RWPE2 (cell line): ENCODE measurements around the gene MYO10.
A peak's percentile ranks its signal among the peaks of the same experiment; 100 is the strongest.
"Not testable (repeated sequence)": the region's sequence is repeated elsewhere in the genome, so short reads cannot be mapped to it uniquely, and the experiment has no call there.

Experiments
- ATAC-seq: fragments of 200-7000 bp; cut with Tn5 transposase; 3 replicates; pipeline ENCODE4 v1.9.1; 2021; ENCODE audit warnings: low read depth
- DNase-seq: peaks from one replicate; pipeline ENCODE4 v3.0.0-alpha.2; 2020; ENCODE audit warnings: low spot score
- H3K27ac ChIP-seq: fragments of 450-650 bp; 2 replicates; pipeline ENCODE4 v1.5.1; 2017; ENCODE audit warnings: mild to moderate bottlenecking; ENCODE audit not compliant: poor library complexity, severe bottlenecking
- H3K27me3 ChIP-seq: fragments of 250-450 bp; sonication (Bioruptor Pico); 2 replicates; pipeline ENCODE4 v1.5.1; 2021; ENCODE audit warnings: mild to moderate bottlenecking, moderate library complexity; ENCODE audit not compliant: insufficient read depth, poor library complexity, severe bottlenecking
- H3K36me3 ChIP-seq: fragments of 250-450 bp; sonication (Bioruptor Pico); 2 replicates; pipeline ENCODE4 v1.5.1; 2020; ENCODE audit warnings: low read depth, mild to moderate bottlenecking, moderate library complexity
- H3K4me1 ChIP-seq: fragments of 250-450 bp; sonication (Bioruptor Pico); 2 replicates; pipeline ENCODE4 v1.5.1; 2021; ENCODE audit warnings: mild to moderate bottlenecking, moderate library complexity; ENCODE audit not compliant: insufficient read depth, poor library complexity, severe bottlenecking
- H3K4me3 ChIP-seq: fragments of 250-450 bp; sonication (Bioruptor Pico); 2 replicates; pipeline ENCODE4 v1.5.1; 2021; ENCODE audit warnings: mild to moderate bottlenecking, moderate library complexity; ENCODE audit not compliant: severe bottlenecking
- H3K9me3 ChIP-seq: fragments of 250-450 bp; sonication (Bioruptor Pico); 2 replicates; pipeline ENCODE4 v1.5.1; 2021; ENCODE audit warnings: mild to moderate bottlenecking, moderate library complexity; ENCODE audit not compliant: severe bottlenecking
- TF ChIP-seq, protein P1 (sequence below): fragments of 450-650 bp; IDR thresholded peaks from one replicate; pipeline ENCODE4 v1.5.1; 2017; ENCODE audit warnings: mild to moderate bottlenecking, moderate library complexity; ENCODE audit not compliant: poor library complexity, severe bottlenecking

The MYO10 gene

DNA sequence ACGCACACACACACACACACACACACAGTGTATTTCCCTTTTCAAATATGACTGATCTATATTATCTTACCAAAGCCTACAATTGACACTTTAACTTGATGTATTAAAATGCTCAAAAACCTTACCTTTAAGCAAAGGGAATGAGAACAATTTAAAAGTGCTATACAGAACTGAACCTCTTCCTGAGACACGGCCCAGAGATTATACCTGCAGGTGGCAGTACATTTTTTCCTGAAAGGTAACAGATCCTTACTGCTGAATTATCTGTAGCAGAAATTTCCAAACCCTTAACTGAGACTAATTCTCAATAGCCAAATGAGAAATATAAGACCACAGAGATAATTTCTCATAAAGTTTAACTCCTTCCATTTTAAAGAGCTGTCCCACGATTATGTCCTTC, 91.1 kb downstream of the MYO10 start:
- H3K36me3 ChIP-seq: peaks cover 15% of the 10 kb centered on the region
- no peaks in the 10 kb centered on the region for H3K9me3 ChIP-seq
- H3K27ac ChIP-seq: no peak overlapping the region
- H3K27me3 ChIP-seq: no peaks in the 10 kb centered on the region
- H3K4me1 ChIP-seq: no peaks in the 10 kb centered on the region
- no peak overlapping the region for H3K4me3 ChIP-seq
- ATAC-seq (no peak), DNase-seq (no peak)
- TF ChIP-seq, protein P1, sequence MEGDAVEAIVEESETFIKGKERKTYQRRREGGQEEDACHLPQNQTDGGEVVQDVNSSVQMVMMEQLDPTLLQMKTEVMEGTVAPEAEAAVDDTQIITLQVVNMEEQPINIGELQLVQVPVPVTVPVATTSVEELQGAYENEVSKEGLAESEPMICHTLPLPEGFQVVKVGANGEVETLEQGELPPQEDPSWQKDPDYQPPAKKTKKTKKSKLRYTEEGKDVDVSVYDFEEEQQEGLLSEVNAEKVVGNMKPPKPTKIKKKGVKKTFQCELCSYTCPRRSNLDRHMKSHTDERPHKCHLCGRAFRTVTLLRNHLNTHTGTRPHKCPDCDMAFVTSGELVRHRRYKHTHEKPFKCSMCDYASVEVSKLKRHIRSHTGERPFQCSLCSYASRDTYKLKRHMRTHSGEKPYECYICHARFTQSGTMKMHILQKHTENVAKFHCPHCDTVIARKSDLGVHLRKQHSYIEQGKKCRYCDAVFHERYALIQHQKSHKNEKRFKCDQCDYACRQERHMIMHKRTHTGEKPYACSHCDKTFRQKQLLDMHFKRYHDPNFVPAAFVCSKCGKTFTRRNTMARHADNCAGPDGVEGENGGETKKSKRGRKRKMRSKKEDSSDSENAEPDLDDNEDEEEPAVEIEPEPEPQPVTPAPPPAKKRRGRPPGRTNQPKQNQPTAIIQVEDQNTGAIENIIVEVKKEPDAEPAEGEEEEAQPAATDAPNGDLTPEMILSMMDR: peak; percentile 58

DNA sequence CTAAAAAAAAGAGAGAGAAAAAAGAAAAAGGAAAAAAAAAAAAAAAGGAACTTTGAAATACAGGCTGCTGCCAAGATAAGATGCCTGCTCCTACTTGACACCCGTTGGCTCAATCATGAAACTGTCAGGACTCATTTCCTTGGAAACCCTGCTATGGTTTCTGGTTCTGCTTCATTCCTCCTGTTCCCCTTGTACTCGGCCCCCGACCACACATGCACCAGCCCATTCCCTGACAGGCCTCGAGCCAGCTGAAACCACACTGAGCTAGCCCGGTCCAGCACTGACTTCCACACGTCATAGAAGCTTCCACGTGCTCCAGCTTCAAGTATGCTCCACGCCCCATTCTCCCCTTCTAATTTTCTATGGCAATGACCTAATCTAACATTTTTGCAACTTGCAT, 93.2 kb downstream of the MYO10 start:
- no peaks in the 10 kb centered on the region for H3K4me1 ChIP-seq
- H3K9me3 ChIP-seq: no peaks in the 10 kb centered on the region
- TF ChIP-seq, protein P1: no peak
- no peak for DNase-seq
- no peak overlapping the region for H3K27ac ChIP-seq
- peaks cover 17% of the 10 kb centered on the region for H3K36me3 ChIP-seq
- peak; percentile 44; the same call in 1 of the 3 replicates for ATAC-seq
- H3K4me3 ChIP-seq: no peak overlapping the region
- no peaks in the 10 kb centered on the region for H3K27me3 ChIP-seq

DNA sequence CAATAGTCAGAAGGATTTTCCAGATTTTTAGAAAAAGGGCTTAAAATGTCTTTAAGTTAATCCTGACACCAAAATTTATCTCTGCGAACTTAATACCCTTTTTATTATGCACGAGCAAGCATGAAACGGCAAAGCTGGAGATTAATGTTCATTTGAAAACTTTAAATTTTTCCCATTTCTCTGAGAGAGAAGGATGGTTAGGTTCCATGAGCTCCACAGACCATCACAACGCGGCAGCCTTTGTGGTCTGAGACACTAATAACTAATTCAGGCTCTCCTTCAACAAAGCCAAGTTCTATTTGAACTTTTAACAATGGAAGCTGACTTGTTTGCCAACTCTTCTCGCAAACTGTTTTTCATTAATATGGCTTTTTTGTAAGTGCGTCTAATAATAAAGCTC, 94.7 kb downstream of the MYO10 start:
- TF ChIP-seq, protein P1: no peak
- H3K27me3 ChIP-seq: no peaks in the 10 kb centered on the region
- no peak for ATAC-seq
- no peak overlapping the region for H3K4me3 ChIP-seq
- H3K36me3 ChIP-seq: peaks cover 20% of the 10 kb centered on the region
- DNase-seq: no peak
- H3K27ac ChIP-seq: no peak overlapping the region
- no peaks in the 10 kb centered on the region for H3K9me3 ChIP-seq
- no peaks in the 10 kb centered on the region for H3K4me1 ChIP-seq

DNA sequence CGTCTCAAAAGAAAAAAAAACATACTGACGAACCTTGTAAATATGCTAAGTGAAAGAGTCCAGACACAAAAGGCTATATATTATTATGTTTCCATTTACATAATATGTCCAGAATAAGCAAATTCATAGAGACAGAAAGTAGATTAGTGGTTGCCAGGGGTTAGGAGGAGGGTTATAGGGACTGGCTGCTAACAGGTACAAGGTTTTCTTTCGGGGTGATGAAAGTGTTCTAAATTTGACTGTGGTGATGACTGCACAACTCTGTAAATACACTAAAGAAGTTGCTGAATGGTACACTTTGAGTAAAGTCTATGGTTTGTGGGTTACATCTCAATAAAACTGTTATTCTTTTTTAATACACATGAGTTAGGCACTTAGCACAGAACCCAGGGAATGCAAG, 98.8 kb downstream of the MYO10 start:
- no peaks in the 10 kb centered on the region for H3K4me1 ChIP-seq
- no peak overlapping the region for H3K4me3 ChIP-seq
- H3K9me3 ChIP-seq: no peaks in the 10 kb centered on the region
- no peak for ATAC-seq
- H3K27ac ChIP-seq: no peak overlapping the region
- no peak for DNase-seq
- no peaks in the 10 kb centered on the region for H3K27me3 ChIP-seq
- TF ChIP-seq, protein P1: no peak
- peaks cover 13% of the 10 kb centered on the region for H3K36me3 ChIP-seq

DNA sequence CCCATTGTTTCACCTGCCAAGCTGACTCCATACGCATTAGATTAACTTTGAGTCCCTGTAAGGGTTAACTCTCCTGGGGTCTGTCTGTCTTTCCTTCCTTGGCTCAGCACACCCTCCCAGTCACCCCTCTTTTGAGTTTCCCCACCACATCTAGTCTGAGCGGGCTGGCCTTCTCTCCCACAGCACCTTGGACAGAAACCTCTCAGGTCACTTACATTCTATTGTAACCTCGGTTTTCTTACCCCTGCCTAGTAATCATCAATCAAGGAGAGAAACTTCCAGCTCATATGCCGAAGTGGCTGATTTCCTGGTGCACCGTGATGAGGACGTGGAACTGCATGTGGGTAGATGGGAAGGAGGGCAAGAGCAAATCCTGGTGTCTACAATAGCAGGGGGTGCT, 102.1 kb downstream of the MYO10 start:
- Histone ChIP-seq H3K36me3 (peaks cover 9% of the 10 kb centered on the region; the same call in 1 of the 2 replicates), H3K4me1 (no peaks in the 10 kb centered on the region), H3K9me3 (no peaks in the 10 kb centered on the region), H3K4me3 (no peak overlapping the region), H3K27me3 (no peaks in the 10 kb centered on the region), H3K27ac (no peak overlapping the region)
- TF ChIP-seq, protein P1: no peak
- no peak for DNase-seq
- 0 out of 3 replicates have a peak, but pooled peaks have one; percentile 12 for ATAC-seq

DNA sequence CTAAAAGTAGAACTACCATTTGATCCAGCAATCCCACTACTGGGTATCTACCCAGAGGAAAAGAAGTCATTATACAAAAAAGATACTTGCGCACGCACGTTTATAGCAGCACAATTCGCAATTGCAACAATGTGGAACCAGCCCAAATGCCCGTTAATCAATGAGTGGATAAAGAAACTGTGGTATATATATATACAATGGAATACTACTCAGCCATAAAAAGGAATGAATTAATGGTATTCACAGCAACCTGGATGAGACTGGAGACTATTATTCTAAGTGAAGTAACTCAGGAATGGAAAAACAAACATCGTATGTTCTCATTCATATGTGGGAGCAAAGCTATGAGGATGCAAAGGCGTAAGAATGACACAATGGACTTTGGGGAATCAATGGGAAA, 104.8 kb downstream of the MYO10 start:
- H3K9me3 ChIP-seq, H3K27me3 ChIP-seq, H3K36me3 ChIP-seq, DNase-seq, ATAC-seq, H3K4me1 ChIP-seq, H3K27ac ChIP-seq, H3K4me3 ChIP-seq: not testable (repeated sequence)
